ENCODE measurements around the gene MAG.

The MAG gene

DNA sequence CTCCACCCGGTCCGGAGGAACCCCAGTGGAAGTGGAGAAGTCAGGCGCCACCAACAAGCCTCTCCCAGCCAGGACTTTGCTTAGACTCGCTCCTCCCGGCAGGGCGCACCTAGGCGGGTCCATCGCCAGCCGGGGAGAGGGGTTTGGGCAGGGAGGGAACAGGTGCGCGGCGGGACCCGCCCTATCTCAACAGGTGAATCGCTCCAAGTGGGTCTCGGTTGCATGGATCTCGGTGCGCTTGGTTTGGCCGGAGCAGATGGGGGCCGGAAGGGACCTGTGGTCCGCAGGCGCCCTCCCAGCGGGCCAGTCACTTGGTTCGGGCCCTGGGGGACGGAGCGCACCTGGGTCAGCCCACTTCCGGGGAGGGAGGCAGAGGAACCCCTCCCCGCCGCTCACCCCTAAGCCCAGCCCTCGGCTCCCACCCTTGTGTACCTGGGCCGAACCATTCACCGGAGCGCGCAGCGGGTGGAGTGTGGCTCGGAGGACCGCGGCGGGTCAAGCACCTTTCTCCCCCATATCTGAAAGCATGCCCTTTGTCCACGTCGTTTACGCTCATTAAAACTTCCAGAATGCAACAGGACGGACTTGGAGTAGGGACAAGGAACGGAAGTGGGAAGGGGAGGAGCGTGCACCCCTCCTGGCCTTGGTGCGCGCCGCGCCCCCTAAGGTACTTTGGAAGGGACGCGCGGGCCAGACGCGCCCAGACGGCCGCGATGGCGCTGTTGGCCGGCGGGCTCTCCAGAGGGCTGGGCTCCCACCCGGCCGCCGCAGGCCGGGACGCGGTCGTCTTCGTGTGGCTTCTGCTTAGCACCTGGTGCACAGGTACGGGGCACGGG is 43.4 kb upstream of the MAG start, which contains the start of gene LSR:
Gene LSR (plus strand): TSS at position 693 of the 836 bp plus-strand sequence. CDS start 21 bp downstream, at position 714.
- no peak within 1 kb of the TSS for H3K4me3 ChIP-seq (replicated peaks; ENCODE audit: insufficient read depth, low read length)
- peaks cover 43% of the 10 kb centered on the region for H3K27me3 ChIP-seq (ENCODE audit: insufficient read depth, poor library complexity, severe bottlenecking)
- no peak within 1 kb of the TSS for H3K27ac ChIP-seq (replicated peaks)
- DNase-seq (ENCODE audit: low read depth in 1 of 2, low spot score in 1 of 2): no peak
- TF ChIP-seq, protein P1, sequence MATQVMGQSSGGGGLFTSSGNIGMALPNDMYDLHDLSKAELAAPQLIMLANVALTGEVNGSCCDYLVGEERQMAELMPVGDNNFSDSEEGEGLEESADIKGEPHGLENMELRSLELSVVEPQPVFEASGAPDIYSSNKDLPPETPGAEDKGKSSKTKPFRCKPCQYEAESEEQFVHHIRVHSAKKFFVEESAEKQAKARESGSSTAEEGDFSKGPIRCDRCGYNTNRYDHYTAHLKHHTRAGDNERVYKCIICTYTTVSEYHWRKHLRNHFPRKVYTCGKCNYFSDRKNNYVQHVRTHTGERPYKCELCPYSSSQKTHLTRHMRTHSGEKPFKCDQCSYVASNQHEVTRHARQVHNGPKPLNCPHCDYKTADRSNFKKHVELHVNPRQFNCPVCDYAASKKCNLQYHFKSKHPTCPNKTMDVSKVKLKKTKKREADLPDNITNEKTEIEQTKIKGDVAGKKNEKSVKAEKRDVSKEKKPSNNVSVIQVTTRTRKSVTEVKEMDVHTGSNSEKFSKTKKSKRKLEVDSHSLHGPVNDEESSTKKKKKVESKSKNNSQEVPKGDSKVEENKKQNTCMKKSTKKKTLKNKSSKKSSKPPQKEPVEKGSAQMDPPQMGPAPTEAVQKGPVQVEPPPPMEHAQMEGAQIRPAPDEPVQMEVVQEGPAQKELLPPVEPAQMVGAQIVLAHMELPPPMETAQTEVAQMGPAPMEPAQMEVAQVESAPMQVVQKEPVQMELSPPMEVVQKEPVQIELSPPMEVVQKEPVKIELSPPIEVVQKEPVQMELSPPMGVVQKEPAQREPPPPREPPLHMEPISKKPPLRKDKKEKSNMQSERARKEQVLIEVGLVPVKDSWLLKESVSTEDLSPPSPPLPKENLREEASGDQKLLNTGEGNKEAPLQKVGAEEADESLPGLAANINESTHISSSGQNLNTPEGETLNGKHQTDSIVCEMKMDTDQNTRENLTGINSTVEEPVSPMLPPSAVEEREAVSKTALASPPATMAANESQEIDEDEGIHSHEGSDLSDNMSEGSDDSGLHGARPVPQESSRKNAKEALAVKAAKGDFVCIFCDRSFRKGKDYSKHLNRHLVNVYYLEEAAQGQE (IDR thresholded peaks at IDR 0.05; ENCODE audit: insufficient replicate concordance, low read depth): no peak
- TF ChIP-seq POLR2AphosphoS5 (IDR thresholded peaks at IDR 0.05; ENCODE audit: low read depth): no peak
- TF ChIP-seq, protein P2, sequence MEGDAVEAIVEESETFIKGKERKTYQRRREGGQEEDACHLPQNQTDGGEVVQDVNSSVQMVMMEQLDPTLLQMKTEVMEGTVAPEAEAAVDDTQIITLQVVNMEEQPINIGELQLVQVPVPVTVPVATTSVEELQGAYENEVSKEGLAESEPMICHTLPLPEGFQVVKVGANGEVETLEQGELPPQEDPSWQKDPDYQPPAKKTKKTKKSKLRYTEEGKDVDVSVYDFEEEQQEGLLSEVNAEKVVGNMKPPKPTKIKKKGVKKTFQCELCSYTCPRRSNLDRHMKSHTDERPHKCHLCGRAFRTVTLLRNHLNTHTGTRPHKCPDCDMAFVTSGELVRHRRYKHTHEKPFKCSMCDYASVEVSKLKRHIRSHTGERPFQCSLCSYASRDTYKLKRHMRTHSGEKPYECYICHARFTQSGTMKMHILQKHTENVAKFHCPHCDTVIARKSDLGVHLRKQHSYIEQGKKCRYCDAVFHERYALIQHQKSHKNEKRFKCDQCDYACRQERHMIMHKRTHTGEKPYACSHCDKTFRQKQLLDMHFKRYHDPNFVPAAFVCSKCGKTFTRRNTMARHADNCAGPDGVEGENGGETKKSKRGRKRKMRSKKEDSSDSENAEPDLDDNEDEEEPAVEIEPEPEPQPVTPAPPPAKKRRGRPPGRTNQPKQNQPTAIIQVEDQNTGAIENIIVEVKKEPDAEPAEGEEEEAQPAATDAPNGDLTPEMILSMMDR (IDR thresholded peaks at IDR 0.05; ENCODE audit: insufficient read depth, low read length): no peak

DNA sequence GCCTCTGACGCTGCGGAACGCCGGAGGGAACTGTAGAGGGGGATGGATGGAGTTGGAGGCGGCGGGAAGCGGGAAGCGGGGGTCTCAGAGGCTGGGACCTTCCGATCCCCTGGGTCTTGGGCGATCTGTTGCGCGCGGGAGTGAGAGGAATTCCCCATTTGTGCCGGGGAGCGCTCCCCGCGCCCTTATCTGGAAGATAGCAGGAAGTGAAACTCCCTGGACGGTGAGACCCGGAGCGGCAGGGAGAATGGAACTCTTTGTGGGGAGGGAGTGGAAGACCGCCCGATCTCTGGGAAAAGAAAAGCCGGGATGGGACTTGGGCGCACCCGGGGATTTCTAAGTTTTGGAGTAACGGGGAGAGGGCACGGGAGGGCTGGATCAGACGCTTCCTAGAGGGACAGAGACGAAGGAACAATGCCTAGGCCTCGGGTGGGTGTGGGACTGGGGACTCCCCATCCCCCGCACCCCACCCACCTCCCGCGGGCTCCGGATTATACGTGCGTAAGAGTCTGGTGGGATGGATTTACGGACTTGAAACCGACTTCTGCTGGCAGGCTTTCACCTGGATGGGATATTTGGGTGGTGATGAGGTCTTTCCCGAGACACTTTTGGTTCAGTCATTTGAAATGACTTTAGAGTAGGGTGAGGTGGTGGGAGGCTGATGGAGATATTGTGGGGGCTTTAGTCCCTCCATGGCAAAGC is 42.7 kb upstream of the MAG start:
- H3K4me3 ChIP-seq (replicated peaks; ENCODE audit: insufficient read depth, low read length): no peak overlapping the region
- no peak for DNase-seq (ENCODE audit: low read depth in 1 of 2, low spot score in 1 of 2)
- TF ChIP-seq, protein P1 (IDR thresholded peaks at IDR 0.05; ENCODE audit: insufficient replicate concordance, low read depth): no peak
- TF ChIP-seq SPI1 (IDR thresholded peaks at IDR 0.05; ENCODE audit: borderline replicate concordance, low read depth) (no peak), GABPA (IDR thresholded peaks at IDR 0.05; ENCODE audit: low read depth) (no peak), POLR2AphosphoS5 (IDR thresholded peaks at IDR 0.05; ENCODE audit: low read depth) (no peak)
- TF ChIP-seq, protein P2 (IDR thresholded peaks at IDR 0.05; ENCODE audit: insufficient read depth, low read length): no peak
- H3K27me3 ChIP-seq (ENCODE audit: insufficient read depth, poor library complexity, severe bottlenecking): peaks cover 43% of the 10 kb centered on the region
- no peak overlapping the region for H3K27ac ChIP-seq (replicated peaks)

DNA sequence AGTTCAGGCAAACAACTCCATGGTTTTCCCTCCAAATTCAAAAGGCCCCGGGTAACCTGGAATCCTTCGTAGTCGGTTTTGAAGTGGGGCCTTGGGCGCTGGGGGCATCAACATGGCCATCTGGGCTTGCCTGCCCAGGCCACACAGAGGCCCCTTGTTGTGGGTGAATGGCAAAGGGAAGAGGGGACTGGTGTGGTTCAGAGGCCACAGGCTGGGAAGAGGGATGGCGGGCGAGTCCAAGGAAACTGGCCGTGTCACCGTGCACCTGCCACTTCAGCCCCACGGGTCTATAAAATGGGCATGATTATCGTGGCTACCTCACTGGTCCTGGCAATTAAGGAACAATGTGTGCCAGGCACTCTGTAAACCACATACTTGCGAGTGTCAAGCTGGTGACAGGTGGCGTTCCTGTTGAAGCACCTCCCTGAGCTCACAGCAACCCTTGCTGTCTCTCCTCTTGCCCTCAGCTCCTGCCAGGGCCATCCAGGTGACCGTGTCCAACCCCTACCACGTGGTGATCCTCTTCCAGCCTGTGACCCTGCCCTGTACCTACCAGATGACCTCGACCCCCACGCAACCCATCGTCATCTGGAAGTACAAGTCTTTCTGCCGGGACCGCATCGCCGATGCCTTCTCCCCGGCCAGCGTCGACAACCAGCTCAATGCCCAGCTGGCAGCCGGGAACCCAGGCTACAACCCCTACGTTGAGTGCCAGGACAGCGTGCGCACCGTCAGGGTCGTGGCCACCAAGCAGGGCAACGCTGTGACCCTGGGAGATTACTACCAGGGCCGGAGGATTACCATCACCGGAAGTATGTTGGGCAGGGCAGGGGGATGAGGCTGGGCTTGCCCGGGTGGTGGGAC is 41.9 kb upstream of the MAG start:
- DNase-seq (ENCODE audit: low read depth in 1 of 2, low spot score in 1 of 2): no peak
- no peak overlapping the region for H3K27ac ChIP-seq (replicated peaks)
- peaks cover 43% of the 10 kb centered on the region for H3K27me3 ChIP-seq (ENCODE audit: insufficient read depth, poor library complexity, severe bottlenecking)
- H3K4me3 ChIP-seq (replicated peaks; ENCODE audit: insufficient read depth, low read length): no peak overlapping the region
- no peak for TF ChIP-seq SPI1 (IDR thresholded peaks at IDR 0.05; ENCODE audit: borderline replicate concordance, low read depth)
- TF ChIP-seq POLR2AphosphoS5 (IDR thresholded peaks at IDR 0.05; ENCODE audit: low read depth): no peak
- TF ChIP-seq GABPA (IDR thresholded peaks at IDR 0.05; ENCODE audit: low read depth): no peak
- TF ChIP-seq, protein P1 (IDR thresholded peaks at IDR 0.05; ENCODE audit: insufficient replicate concordance, low read depth): no peak
- TF ChIP-seq, protein P2 (IDR thresholded peaks at IDR 0.05; ENCODE audit: insufficient read depth, low read length): no peak

Data from HL-60 (cell line).